Karpas-422 (cell line): ENCODE results near the gene C19orf25. TPM values are rescaled to one million over a fixed set of nuclear protein-coding genes. Genes with fewer than 3 reads are reported as not detected.

Experiments
- DNase-seq: peaks from one replicate; pipeline ENCODE4 v3.0.0-alpha.2; 2015
- H2AFZ ChIP-seq: fragments of 200-600 bp; sonication (generic); 2 replicates; pipeline ENCODE4 v1.6.1; 2014; ENCODE audit warnings: antibody characterized with exemption, low read length, mixed read lengths
- H3K27ac ChIP-seq: fragments of 200-600 bp; sonication (generic); 2 replicates; pipeline ENCODE4 v1.5.1; 2014; ENCODE audit warnings: mild to moderate bottlenecking, low read length, moderate library complexity
- H3K27me3 ChIP-seq: fragments of 200-600 bp; sonication (generic); 2 replicates; pipeline ENCODE4 v1.6.1; 2014; ENCODE audit warnings: low read length, mixed read lengths
- H3K36me3 ChIP-seq: fragments of 200-600 bp; sonication (generic); 2 replicates; pipeline ENCODE4 v1.6.1; 2014; ENCODE audit warnings: low read length, mixed read lengths; ENCODE audit not compliant: insufficient read depth
- H3K4me1 ChIP-seq: fragments of 200-600 bp; sonication (generic); 2 replicates; pipeline ENCODE4 v1.6.1; 2014; ENCODE audit warnings: mild to moderate bottlenecking, low read length, mixed read lengths
- H3K4me2 ChIP-seq: fragments of 200-600 bp; sonication (generic); 2 replicates; pipeline ENCODE4 v1.6.1; 2014; ENCODE audit warnings: low read length, low read depth, mild to moderate bottlenecking; ENCODE audit not compliant: poor library complexity, severe bottlenecking
- H3K4me3 ChIP-seq: fragments of 200-600 bp; sonication (generic); 2 replicates; pipeline ENCODE4 v1.5.1; 2014; ENCODE audit warnings: mild to moderate bottlenecking, antibody characterized with exemption, low read length, mixed read lengths
- H3K79me2 ChIP-seq: fragments of 200-600 bp; sonication (generic); 2 replicates; pipeline ENCODE4 v1.6.1; 2014; ENCODE audit warnings: mild to moderate bottlenecking, low read length, mixed read lengths
- H3K9ac ChIP-seq: fragments of 200-600 bp; sonication (generic); 2 replicates; pipeline ENCODE4 v1.6.0; 2014; ENCODE audit warnings: low read length
- H3K9me2 ChIP-seq: fragments of 200-600 bp; sonication (generic), shearing (Covaris generic); replicated peaks from 2 replicates; pipeline ENCODE4 v1.6.0; 2014; ENCODE audit warnings: mild to moderate bottlenecking, low read length, moderate library complexity; ENCODE audit not compliant: insufficient read depth
- H3K9me3 ChIP-seq: fragments of 300-700, 200-600 bp; sonication (generic); 2 replicates; pipeline ENCODE4 v1.6.1; 2014; ENCODE audit warnings: low read length, mixed read lengths
- H4K20me1 ChIP-seq: fragments of 200-600 bp; sonication (generic); 2 replicates; pipeline ENCODE4 v1.6.1; 2014; ENCODE audit warnings: mild to moderate bottlenecking, antibody characterized with exemption, low read length, low read depth; ENCODE audit not compliant: insufficient read depth
- total RNA-seq: library from RNA; depleted of rRNA; stranded (reverse); fragments of >200 nt; shearing (Covaris generic); gene quantifications from 2 replicates; pipeline ENCODE4 v1.2.3, GENCODE V29; 2014; ENCODE audit warnings: low replicate concordance

C19orf25 gene
- total RNA-seq, 1 experiment from 2014 or later = 26.4 TPM

DNA sequence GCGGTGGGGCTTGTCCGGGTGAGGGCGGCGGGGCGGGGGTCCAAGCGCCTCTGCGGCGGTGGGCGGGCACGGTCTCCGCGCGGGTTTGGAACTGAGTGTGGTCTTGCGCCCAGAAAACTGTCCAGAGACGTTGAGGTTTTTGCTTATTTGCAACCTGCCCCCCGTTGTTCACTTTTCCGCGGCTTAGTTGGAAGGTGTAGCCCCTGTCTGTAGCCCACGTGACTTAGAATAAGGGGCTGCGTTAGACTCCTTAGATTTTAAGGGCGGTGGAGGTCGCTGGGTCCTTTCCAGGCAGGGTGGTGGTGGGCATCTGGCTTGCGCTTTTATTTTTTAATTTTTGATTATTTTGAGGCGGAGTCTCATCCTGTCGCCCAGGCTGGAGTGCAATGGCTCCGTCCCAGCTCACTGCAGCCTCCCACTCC, 40.1 kb downstream of the C19orf25 start:
- no peaks in the 10 kb centered on the region for H3K9me2 ChIP-seq
- H3K9me3 ChIP-seq = no peaks in the 10 kb centered on the region
- DNase-seq = no peak
- peaks cover 32% of the 10 kb centered on the region for H3K36me3 ChIP-seq
- no peaks in the 10 kb centered on the region for H3K27me3 ChIP-seq
- peaks cover 18% of the 10 kb centered on the region for H3K79me2 ChIP-seq
- no peak overlapping the region for H2AFZ ChIP-seq
- H3K4me1 ChIP-seq = peaks cover 28% of the 10 kb centered on the region
- H3K9ac ChIP-seq = peak overlapping the region; percentile 99
- H3K27ac ChIP-seq = peak overlapping the region; percentile 91
- peak overlapping the region; percentile 99 for H3K4me3 ChIP-seq
- H3K4me2 ChIP-seq = peak overlapping the region; percentile 99
- peaks cover 36% of the 10 kb centered on the region for H4K20me1 ChIP-seq

DNA sequence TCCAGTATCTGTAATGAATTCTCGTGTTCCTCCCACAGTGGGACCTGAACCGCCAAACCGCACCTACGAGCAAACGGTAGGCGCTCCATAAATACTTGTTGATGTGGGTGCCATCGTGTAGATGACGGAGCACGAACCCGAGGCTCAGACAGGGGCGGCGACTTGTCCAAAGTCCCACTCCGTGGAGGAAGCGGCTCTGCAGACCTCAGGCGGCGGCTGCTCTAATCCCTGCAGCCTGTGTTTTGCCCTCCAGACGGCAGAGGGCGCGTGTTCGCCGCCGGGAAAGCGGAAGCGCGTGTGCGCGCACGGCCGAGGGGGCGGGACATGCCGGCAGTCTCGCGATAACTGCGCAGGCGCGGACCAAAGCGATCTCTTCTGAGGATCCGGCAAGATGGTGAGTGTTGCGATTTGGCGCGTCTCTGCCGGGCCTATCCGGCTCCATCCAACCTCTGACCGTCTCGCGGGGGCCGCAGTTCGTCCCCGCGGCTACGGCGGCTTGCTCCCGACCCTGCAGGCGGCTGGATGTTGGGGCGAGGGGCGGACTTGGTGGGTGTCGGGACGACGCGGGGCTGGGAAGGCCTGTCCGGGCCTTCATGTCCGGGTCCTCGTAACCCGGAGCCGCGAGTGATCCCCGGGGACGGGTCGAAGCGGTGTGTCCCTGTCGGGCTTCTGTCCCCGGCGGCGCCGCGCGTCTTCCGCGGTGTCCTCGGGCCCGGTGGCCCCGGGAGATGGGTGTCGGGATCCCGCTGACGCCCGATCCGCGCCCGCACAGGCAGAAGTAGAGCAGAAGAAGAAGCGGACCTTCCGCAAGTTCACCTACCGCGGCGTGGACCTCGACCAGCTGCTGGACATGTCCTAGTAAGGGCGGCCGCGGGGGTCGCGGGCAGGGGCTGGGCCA, 40.7 kb downstream of the C19orf25 start, which contains the start of gene RPS15:
TSS of gene RPS15 (plus strand) at position 362 of the 898 bp plus-strand sequence. CDS start at position 392, 30 bp downstream.
- Histone ChIP-seq H3K9me3 (no peaks in the 10 kb centered on the region), H3K9ac (peak within 1 kb of the TSS; percentile 99), H3K9me2 (no peaks in the 10 kb centered on the region), H2AFZ (peak within 1 kb of the TSS; percentile 81; the same call in 1 of the 2 replicates), H3K27me3 (no peaks in the 10 kb centered on the region), H4K20me1 (peaks cover 36% of the 10 kb centered on the region), H3K79me2 (peaks cover 18% of the 10 kb centered on the region), H3K36me3 (peaks cover 32% of the 10 kb centered on the region), H3K27ac (peak within 1 kb of the TSS; percentile 91), H3K4me1 (peaks cover 25% of the 10 kb centered on the region), H3K4me2 (peak within 1 kb of the TSS; percentile 99), H3K4me3 (peak within 1 kb of the TSS; percentile 99)
- peak; percentile 98 for DNase-seq

DNA sequence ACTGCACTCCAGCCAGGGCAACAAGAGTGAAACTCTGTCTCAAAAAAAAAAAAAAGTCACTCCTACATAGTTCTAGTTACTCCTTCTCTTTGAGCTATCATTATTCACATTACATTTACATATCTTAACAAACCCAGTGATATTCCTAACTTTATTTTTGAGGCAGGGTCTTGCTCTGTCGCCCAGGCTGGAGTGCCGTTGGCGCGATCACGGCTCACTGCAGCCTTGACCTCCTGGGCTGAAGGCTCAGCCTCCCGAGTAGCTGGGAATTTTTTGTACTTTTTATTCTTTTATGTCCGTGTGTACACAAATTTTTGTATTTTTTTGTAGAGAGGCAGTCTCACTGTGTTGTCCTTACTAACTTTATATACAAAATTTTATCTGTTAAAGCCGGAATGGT, 41.4 kb downstream of the C19orf25 start:
- Histone ChIP-seq H2AFZ (peak overlapping the region; percentile 81; the same call in 1 of the 2 replicates), H3K9ac (peak overlapping the region; percentile 69), H3K27me3 (no peaks in the 10 kb centered on the region), H3K9me2 (no peaks in the 10 kb centered on the region), H3K4me3 (peak overlapping the region; percentile 99), H3K79me2 (peaks cover 18% of the 10 kb centered on the region), H3K4me2 (peak overlapping the region; percentile 66), H3K27ac (peak overlapping the region; percentile 71), H3K36me3 (peaks cover 32% of the 10 kb centered on the region), H3K4me1 (peaks cover 25% of the 10 kb centered on the region), H4K20me1 (peaks cover 34% of the 10 kb centered on the region), H3K9me3 (no peaks in the 10 kb centered on the region)
- no peak for DNase-seq

DNA sequence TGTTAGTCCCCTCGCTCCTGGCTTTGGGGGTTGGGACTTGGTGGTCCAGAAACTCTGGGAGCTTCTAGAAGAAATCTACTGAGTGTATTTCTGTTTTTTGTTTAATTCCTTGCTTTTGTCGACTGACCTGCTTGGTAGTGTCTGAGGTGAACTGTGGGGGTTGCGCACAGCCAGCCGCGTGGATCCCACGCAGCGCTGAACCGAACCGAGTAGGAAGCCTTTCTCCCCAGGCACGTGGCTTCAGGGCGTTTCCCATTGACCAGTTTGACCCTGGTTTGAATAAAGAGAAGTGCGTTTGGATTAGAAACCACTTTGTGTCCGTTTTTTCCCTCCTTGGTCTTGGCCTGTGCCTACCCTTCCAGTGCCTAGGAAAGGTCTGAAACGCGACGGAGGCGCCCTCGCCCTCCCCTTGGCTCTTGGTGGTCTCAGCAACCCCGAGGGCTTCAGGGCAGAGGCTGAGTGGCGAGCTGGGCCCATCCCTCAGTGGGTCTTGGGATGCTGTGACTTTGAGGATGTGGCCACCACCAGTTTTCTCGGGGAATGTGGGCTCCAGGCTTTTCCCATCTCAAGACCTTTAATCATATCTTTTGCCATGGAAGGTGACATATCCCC, 43.5 kb downstream of the C19orf25 start:
- Histone ChIP-seq H3K27ac (no peak overlapping the region), H3K4me2 (no peak overlapping the region), H3K79me2 (peaks cover 18% of the 10 kb centered on the region), H2AFZ (no peak overlapping the region), H3K9me3 (no peaks in the 10 kb centered on the region), H3K36me3 (peaks cover 16% of the 10 kb centered on the region), H3K4me1 (peaks cover 24% of the 10 kb centered on the region), H3K9me2 (no peaks in the 10 kb centered on the region), H3K4me3 (no peak overlapping the region), H3K27me3 (no peaks in the 10 kb centered on the region), H3K9ac (no peak overlapping the region), H4K20me1 (peaks cover 21% of the 10 kb centered on the region)
- DNase-seq = no peak

DNA sequence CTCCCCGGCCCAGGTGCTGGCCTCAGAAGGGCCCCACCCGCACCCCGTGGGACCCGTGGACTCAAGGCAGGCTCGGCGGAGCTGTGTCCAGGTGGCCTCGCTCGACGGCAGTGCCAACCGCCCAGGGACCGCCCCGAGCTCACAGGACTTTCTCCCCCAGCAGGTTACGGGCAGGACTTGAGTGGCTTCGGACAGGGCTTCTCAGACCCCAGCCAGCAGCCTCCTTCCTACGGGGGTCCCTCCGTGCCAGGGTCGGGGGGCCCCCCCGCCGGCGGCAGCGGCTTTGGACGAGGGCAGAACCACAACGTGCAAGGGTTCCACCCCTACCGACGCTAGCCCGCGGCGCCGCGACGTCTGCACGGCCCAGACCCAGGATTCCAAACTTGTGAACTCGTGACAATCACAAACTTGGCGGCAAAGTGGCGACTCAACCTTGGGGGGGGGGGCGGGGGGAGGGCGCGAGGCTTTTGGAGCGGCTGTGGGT, 44.4 kb downstream of the C19orf25 start:
- Histone ChIP-seq H3K4me1 (peaks cover 18% of the 10 kb centered on the region), H3K27me3 (no peaks in the 10 kb centered on the region), H3K9ac (no peak overlapping the region), H3K9me3 (no peaks in the 10 kb centered on the region), H3K79me2 (peaks cover 14% of the 10 kb centered on the region), H3K36me3 (peaks cover 7% of the 10 kb centered on the region), H2AFZ (no peak overlapping the region), H3K4me3 (no peak overlapping the region), H3K4me2 (no peak overlapping the region), H4K20me1 (peaks cover 13% of the 10 kb centered on the region), H3K9me2 (no peaks in the 10 kb centered on the region), H3K27ac (no peak overlapping the region)
- no peak for DNase-seq

DNA sequence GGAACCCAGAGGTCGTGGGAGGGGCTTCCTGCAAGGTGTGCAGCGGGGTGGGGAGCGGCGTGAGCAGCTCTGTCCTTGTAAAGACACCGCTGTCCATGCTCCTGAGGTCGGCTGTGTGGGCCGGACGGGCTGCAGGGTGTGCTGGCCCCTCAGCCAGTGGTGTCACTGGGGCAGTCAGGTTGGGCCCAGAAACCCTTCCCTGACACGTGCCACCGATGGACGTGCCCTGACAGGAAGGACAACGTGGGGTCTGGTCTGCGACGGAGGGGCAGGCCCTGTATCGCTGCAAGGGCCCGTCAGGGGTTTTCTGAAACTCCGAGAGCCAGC, 45.0 kb downstream of the C19orf25 start:
- peaks cover under 1% of the 10 kb centered on the region for H3K36me3 ChIP-seq
- peaks cover 8% of the 10 kb centered on the region for H3K79me2 ChIP-seq
- H3K9ac ChIP-seq = no peak overlapping the region
- no peak overlapping the region for H3K27ac ChIP-seq
- H3K4me2 ChIP-seq = no peak overlapping the region
- H3K9me2 ChIP-seq = no peaks in the 10 kb centered on the region
- no peaks in the 10 kb centered on the region for H3K27me3 ChIP-seq
- no peak overlapping the region for H3K4me3 ChIP-seq
- DNase-seq = no peak
- H3K4me1 ChIP-seq = peaks cover 12% of the 10 kb centered on the region
- H3K9me3 ChIP-seq = no peaks in the 10 kb centered on the region
- H2AFZ ChIP-seq = no peak overlapping the region
- H4K20me1 ChIP-seq = peaks cover 6% of the 10 kb centered on the region

DNA sequence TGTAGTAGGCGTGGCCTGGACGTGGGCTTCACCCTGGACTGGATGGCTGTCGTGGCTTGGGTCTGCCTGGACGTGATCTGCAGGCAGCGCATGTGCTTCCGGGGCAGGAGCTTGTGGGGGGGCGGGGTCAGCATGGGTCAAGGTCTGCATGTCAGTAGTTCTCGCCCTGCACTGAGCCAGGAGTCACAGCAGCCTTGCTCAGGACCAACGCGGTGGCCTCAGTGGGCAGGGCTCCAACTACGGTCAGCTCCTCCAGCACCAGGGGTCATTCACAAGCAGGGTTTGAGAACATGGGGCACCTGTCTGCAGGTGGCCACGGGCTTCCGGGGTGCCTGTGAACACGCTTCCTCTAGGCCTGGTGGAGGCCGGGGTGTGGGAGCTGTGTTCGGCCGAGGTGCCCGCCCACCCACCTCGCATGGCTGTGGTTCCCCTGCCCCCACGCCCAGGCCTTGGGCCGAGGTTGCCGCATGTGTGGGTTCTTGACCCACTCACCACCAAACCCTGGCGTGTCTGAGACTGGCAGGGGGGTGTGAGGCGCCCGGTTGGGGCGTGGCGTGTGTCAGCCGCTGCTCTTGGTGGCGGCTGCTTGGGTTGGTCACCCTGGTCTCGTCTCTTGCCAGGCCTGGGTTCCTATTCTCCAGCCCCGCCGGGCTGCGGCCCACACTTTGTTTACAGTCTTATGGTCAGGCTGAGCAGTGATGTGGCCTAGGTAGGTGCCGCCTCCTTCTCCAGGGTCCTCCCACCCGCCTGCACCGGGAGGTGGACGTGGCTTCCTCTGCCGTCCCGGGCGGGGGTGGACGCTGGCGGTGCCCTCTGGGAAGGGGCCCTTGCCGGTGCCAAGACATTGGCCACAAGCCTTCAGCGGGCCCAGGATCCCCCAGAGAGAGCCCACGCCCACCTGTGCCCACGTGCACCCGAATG, 45.6 kb downstream of the C19orf25 start:
- Histone ChIP-seq H3K9me3 (no peaks in the 10 kb centered on the region), H2AFZ (no peak overlapping the region), H4K20me1 (0 out of 2 replicates have a peak, but pooled peaks cover 2% of the 10 kb centered on the region), H3K36me3 (no peaks in the 10 kb centered on the region; the same call in 1 of the 2 replicates), H3K9me2 (no peaks in the 10 kb centered on the region), H3K4me1 (peaks cover 12% of the 10 kb centered on the region), H3K9ac (no peak overlapping the region), H3K4me3 (no peak overlapping the region), H3K27me3 (no peaks in the 10 kb centered on the region), H3K27ac (no peak overlapping the region), H3K4me2 (no peak overlapping the region), H3K79me2 (peaks cover 2% of the 10 kb centered on the region)
- DNase-seq = no peak
